Naive thymus-derived CD4-positive, alpha-beta T cell (primary cell): ENCODE data around the gene DHX9. TPM values are rescaled to one million over a fixed set of nuclear protein-coding genes. Genes with fewer than 3 reads are reported as not detected.

ENCODE experiments used
- ATAC-seq: fragments of 150-1000 bp; cut with Tn5 transposase; 2 replicates; pipeline ENCODE4 v1.10.0; 2021; ENCODE audit warnings: mild to moderate bottlenecking, moderate library complexity
- CTCF ChIA-PET: fragments of 350-600 bp; sonication (Branson Sonifier 250); formaldehyde crosslinking; loops from one replicate; lab custom pipeline; 2021; ENCODE audit warnings: antibody characterized with exemption; lab: Charles Lee
- POLR2A ChIA-PET: fragments of 350-600 bp; sonication (Branson Sonifier 250); formaldehyde crosslinking; loops from one replicate; lab custom pipeline; 2021; ENCODE audit warnings: antibody characterized with exemption, inconsistent platforms; lab: Charles Lee
- DNase-seq, 9 donors: peaks; one replicate each; pipeline versions ENCODE4 v3.0.0 to v3.0.0-alpha.2; 2020 to 2022; ENCODE audit warnings: mixed read lengths in 1 of 9
- H3K27ac ChIP-seq: one replicate; pipeline ENCODE4 v1.7.0; 2013; ENCODE audit warnings: mild to moderate bottlenecking, low read depth, low read length, moderate library complexity
- H3K27me3 ChIP-seq, 2 donors: one replicate each; pipeline ENCODE4 v1.7.0; 2013; ENCODE audit warnings: low read length in 2 of 2, mild to moderate bottlenecking in 2 of 2, moderate library complexity in 2 of 2; ENCODE audit not compliant: control insufficient read depth in 2 of 2, insufficient read depth in 2 of 2
- H3K36me3 ChIP-seq, 3 experiments: 1 replicate in 2 of 3; 2 replicates in 1 of 3; pipeline ENCODE4 v1.7.0; 2013; ENCODE audit warnings: low read length in 3 of 3, mild to moderate bottlenecking in 3 of 3, moderate library complexity in 1 of 3; ENCODE audit not compliant: insufficient read depth in 3 of 3, control insufficient read depth in 2 of 3
- H3K4me1 ChIP-seq, 2 donors: one replicate each; pipeline ENCODE4 v1.7.0; 2013; ENCODE audit warnings: low read length in 2 of 2, mild to moderate bottlenecking in 2 of 2, moderate library complexity in 1 of 2; ENCODE audit not compliant: control insufficient read depth in 2 of 2, insufficient read depth in 2 of 2
- H3K4me3 ChIP-seq: 2 replicates; pipeline ENCODE4 v1.7.0; 2013; ENCODE audit warnings: mild to moderate bottlenecking, low read length
- H3K9me3 ChIP-seq, 3 experiments: 1 replicate in 2 of 3; 2 replicates in 1 of 3; pipeline ENCODE4 v1.7.0; 2013; ENCODE audit warnings: low read length in 3 of 3; ENCODE audit not compliant: control insufficient read depth in 2 of 3
- H3K27ac Mint-ChIP-seq, 9 donors: one replicate each; pipeline ENCODE4 v1.8.0; 2020 to 2022; ENCODE audit warnings: mixed read lengths in 9 of 9, mild to moderate bottlenecking in 8 of 9, moderate library complexity in 5 of 9, inconsistent platforms in 2 of 9
- H3K27me3 Mint-ChIP-seq, 5 donors: one replicate each; pipeline ENCODE4 v1.8.0; 2021 to 2022; ENCODE audit warnings: mixed read lengths in 5 of 5, mild to moderate bottlenecking in 1 of 5
- H3K36me3 Mint-ChIP-seq, 5 donors: one replicate each; pipeline ENCODE4 v1.8.0; 2020 to 2022; ENCODE audit warnings: mixed read lengths in 5 of 5, mild to moderate bottlenecking in 3 of 5, inconsistent platforms in 1 of 5
- H3K4me1 Mint-ChIP-seq, 7 donors: one replicate each; pipeline ENCODE4 v1.8.0; 2020 to 2022; ENCODE audit warnings: mixed read lengths in 7 of 7, mild to moderate bottlenecking in 3 of 7, inconsistent platforms in 1 of 7
- H3K4me3 Mint-ChIP-seq, 10 donors: one replicate each; pipeline ENCODE4 v1.8.0; 2020 to 2022; ENCODE audit warnings: mild to moderate bottlenecking in 10 of 10, mixed read lengths in 10 of 10, moderate library complexity in 6 of 10, inconsistent platforms in 2 of 10
- H3K9me3 Mint-ChIP-seq, 11 donors: one replicate each; pipeline ENCODE4 v1.8.0; 2020 to 2022; ENCODE audit warnings: mixed read lengths in 11 of 11, mild to moderate bottlenecking in 4 of 11, inconsistent platforms in 1 of 11, moderate library complexity in 1 of 11
- intact Hi-C, 2 donors: fragments of 100-400 bp; cut with micrococcal nuclease; formaldehyde crosslinking; loops; one replicate each; pipeline ENCODE4 v1.15.1; 2023
- polyA plus RNA-seq, 2 donors: library from polyadenylated mRNA; unstranded; fragments of 300-500 nt; fragmentation: Illumina TruSeq; gene quantifications; one replicate each; pipeline ENCODE4 v1.2.3, GENCODE V29; 2021
- total RNA-seq, 6 experiments: library from RNA in 5 of 6; stranded (reverse) in 5 of 6; gene quantifications; 1 replicate in 5 of 6; 2 replicates in 1 of 6; pipeline ENCODE4 v1.2.3 and lab custom pipeline; 2021 to 2026

The DHX9 gene
- total and polyA plus RNA-seq, 7 experiments from 2014 or later: 96.9 to 299 (median 213) TPM

DNA sequence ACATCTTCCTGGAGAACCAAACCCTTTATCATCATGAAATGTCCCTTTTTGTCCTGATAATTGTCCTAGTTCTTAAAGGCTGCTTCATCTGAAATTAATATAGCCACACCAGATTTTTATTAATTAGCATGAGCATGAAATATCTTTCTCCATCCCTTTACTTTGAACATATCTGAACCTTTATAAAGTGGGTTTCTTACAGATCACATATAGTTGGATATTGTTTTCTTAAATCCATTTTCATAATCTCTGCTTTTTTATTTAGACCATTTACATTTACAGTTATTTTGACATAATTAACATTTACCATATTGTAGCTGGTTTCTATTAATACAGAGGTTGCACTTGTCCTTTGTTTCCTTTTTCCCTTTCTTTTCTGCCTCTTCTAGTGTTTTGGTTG lies 96.6 kb downstream of the DHX9 start:
- no peak overlapping the region for H3K27ac ChIP-seq
- no peaks in the 10 kb centered on the region for H3K4me1 ChIP-seq
- H3K4me3 ChIP-seq: no peak overlapping the region
- peaks cover 0 to 8% (median 0%) of the 10 kb centered on the region in 5 donors for H3K36me3 Mint-ChIP-seq
- CTCF ChIA-PET: no interaction called here
- H3K4me3 Mint-ChIP-seq: no peak overlapping the region
- POLR2A ChIA-PET: no interaction called here
- peaks cover 0 to 30% (median 11%) of the 10 kb centered on the region in 11 donors for H3K9me3 Mint-ChIP-seq
- H3K27me3 Mint-ChIP-seq: peaks cover 38 to 49% (median 42%) of the 10 kb centered on the region in 5 donors
- H3K4me1 Mint-ChIP-seq: no peaks in the 10 kb centered on the region
- DNase-seq: no peak
- intact Hi-C loops: no loop called here
- H3K27ac Mint-ChIP-seq: no peak overlapping the region
- ATAC-seq: no peak
- no peaks in the 10 kb centered on the region for H3K36me3 ChIP-seq
- no peaks in the 10 kb centered on the region for H3K9me3 ChIP-seq
- no peaks in the 10 kb centered on the region for H3K27me3 ChIP-seq

Other genes starting within 250 kb of the DHX9 start
- 10 to 100 TPM in 1 of 5 experiments, 1 to 10 TPM in 2, under 1 TPM in 2; 0.49 to 17.5 (median 3.4) TPM for gene RGS16, start 235.0 kb upstream of the DHX9 start, total RNA-seq
- gene RGS16, start 235.0 kb upstream of the DHX9 start, polyA plus RNA-seq: under 1 TPM; 0.10 to 0.27 TPM
- gene RGS8, start 154.8 kb upstream of the DHX9 start, total RNA-seq: not detected
- gene RGS8, start 154.8 kb upstream of the DHX9 start, polyA plus RNA-seq: not detected
- 10 to 100 TPM in 2 of 5 experiments, 1 to 10 TPM in 3; 3.0 to 20.8 (median 9.9) TPM for gene NPL, start 49.6 kb upstream of the DHX9 start, total RNA-seq
- 1 to 10 TPM; 5.3 to 6.9 TPM for gene NPL, start 49.6 kb upstream of the DHX9 start, polyA plus RNA-seq
- gene SHCBP1L, start 113.8 kb downstream of the DHX9 start, total RNA-seq: not detected
- gene SHCBP1L, start 113.8 kb downstream of the DHX9 start, polyA plus RNA-seq: not detected
- gene LAMC1, start 184.1 kb downstream of the DHX9 start, total RNA-seq: 1 to 10 TPM in 1 of 5 experiments, under 1 TPM in 4; 0.02 to 1.3 (median 0.24) TPM
- gene LAMC1, start 184.1 kb downstream of the DHX9 start, polyA plus RNA-seq: not detected